ENCODE data around the gene EDA.

DNA sequence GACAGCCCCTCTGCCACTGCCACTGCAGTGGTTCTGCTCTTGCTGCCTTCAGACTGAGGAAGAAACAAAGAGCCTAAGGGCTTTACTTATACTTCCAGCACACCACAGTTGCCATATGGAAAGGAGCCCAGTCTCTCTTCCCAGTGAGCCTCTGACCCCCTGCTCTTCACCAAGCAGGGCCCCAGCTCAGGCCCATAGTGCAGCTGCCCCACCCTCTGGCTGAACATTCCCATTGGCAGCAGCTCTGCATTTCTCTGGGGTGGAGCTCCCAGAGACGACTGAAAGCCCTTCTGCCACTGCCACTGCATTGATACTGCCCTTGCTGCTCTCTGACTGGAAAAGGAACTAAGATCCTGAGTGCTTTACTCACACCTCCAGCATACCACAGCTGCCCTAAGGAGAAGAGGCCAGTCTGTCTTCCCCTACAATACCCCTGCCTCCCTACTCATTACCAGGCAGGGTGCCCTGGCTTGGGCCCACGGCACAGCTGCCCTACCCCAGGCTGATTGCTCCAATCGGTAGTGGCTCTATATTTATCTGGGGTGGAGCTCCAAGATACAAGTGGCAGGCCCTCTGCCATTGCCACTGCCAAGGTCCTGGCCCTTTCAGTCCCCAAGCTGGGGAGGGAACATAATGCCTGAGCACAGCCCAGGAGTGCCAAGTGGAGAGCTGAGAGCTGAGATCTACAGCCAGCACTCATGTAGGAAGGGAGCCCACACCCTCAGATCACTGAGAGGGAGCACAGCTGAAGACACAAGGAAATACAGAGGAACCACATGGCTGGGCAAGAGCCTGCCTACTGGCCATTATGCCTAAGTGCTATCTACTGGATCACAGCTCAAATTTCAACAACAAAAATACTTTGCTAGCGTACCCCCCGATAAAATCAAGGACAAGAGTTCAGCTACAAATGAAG lies 397.8 kb downstream of the EDA start:
- TF ChIP-seq TEAD4 (IDR thresholded peaks at IDR 0.05) = no peak
- no peak for TF ChIP-seq CREB1 (IDR thresholded peaks at IDR 0.05; ENCODE audit: low read depth)
- TF ChIP-seq EP300 (IDR thresholded peaks at IDR 0.05; ENCODE audit: borderline replicate concordance) = no peak
- TF ChIP-seq, protein P1, sequence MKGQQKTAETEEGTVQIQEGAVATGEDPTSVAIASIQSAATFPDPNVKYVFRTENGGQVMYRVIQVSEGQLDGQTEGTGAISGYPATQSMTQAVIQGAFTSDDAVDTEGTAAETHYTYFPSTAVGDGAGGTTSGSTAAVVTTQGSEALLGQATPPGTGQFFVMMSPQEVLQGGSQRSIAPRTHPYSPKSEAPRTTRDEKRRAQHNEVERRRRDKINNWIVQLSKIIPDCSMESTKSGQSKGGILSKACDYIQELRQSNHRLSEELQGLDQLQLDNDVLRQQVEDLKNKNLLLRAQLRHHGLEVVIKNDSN (IDR thresholded peaks at IDR 0.05) = no peak
- no peak for TF ChIP-seq NFIC (IDR thresholded peaks at IDR 0.05)
- TF ChIP-seq TAF1 (IDR thresholded peaks at IDR 0.05; ENCODE audit: low read depth) = no peak
- TF ChIP-seq, protein P2, sequence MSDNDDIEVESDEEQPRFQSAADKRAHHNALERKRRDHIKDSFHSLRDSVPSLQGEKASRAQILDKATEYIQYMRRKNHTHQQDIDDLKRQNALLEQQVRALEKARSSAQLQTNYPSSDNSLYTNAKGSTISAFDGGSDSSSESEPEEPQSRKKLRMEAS (IDR thresholded peaks at IDR 0.05) = no peak
- TF ChIP-seq, protein P3, sequence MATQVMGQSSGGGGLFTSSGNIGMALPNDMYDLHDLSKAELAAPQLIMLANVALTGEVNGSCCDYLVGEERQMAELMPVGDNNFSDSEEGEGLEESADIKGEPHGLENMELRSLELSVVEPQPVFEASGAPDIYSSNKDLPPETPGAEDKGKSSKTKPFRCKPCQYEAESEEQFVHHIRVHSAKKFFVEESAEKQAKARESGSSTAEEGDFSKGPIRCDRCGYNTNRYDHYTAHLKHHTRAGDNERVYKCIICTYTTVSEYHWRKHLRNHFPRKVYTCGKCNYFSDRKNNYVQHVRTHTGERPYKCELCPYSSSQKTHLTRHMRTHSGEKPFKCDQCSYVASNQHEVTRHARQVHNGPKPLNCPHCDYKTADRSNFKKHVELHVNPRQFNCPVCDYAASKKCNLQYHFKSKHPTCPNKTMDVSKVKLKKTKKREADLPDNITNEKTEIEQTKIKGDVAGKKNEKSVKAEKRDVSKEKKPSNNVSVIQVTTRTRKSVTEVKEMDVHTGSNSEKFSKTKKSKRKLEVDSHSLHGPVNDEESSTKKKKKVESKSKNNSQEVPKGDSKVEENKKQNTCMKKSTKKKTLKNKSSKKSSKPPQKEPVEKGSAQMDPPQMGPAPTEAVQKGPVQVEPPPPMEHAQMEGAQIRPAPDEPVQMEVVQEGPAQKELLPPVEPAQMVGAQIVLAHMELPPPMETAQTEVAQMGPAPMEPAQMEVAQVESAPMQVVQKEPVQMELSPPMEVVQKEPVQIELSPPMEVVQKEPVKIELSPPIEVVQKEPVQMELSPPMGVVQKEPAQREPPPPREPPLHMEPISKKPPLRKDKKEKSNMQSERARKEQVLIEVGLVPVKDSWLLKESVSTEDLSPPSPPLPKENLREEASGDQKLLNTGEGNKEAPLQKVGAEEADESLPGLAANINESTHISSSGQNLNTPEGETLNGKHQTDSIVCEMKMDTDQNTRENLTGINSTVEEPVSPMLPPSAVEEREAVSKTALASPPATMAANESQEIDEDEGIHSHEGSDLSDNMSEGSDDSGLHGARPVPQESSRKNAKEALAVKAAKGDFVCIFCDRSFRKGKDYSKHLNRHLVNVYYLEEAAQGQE (IDR thresholded peaks at IDR 0.05; ENCODE audit: low read depth) = no peak
- no peak for TF ChIP-seq CEBPB (IDR thresholded peaks at IDR 0.05)
- TF ChIP-seq RAD21 (IDR thresholded peaks at IDR 0.05; ENCODE audit: low read depth) = no peak
- no peak for TF ChIP-seq TCF12 (IDR thresholded peaks at IDR 0.05; ENCODE audit: low read depth)
- TF ChIP-seq EGR1 (IDR thresholded peaks at IDR 0.05) = no peak
- TF ChIP-seq YY1 (IDR thresholded peaks at IDR 0.05; ENCODE audit: low read depth) = no peak
